Upper lobe of left lung (tissue), 6 donors: Measurements from ENCODE around the gene SOX14. TPM values are rescaled to one million over a fixed set of nuclear protein-coding genes. Genes with fewer than 3 reads are reported as not detected.

ENCODE experiments used
- ATAC-seq, 2 donors: fragments of 200-7000 bp; cut with Tn5 transposase; one replicate each; pipeline ENCODE4 v1.9.1; 2022; ENCODE audit warnings: mild to moderate bottlenecking in 2 of 2, moderate library complexity in 2 of 2; ENCODE audit not compliant: low FRiP score in 2 of 2
- DNase-seq, 2 donors: peaks; one replicate each; pipeline ENCODE4 v3.0.0-alpha.2; 2019 to 2020
- H3K27ac ChIP-seq, 4 donors: fragments of 200-600 bp; sonication (generic); one replicate each; pipeline ENCODE4 v1.5.1; 2016 to 2019
- H3K27me3 ChIP-seq, 4 donors: fragments of 200-600 bp; sonication (generic); one replicate each; pipeline ENCODE4 v1.5.1; 2017 to 2019
- H3K36me3 ChIP-seq, 4 donors: fragments of 200-600 bp; sonication (generic); one replicate each; pipeline ENCODE4 v1.5.1; 2016 to 2019
- H3K4me1 ChIP-seq, 4 donors: fragments of 200-600 bp; sonication (generic); one replicate each; pipeline ENCODE4 v1.5.1; 2018 to 2019
- H3K4me3 ChIP-seq, 4 donors: fragments of 200-600 bp; sonication (generic); one replicate each; pipeline ENCODE4 v1.5.1; 2017 to 2019; ENCODE audit warnings: mild to moderate bottlenecking in 2 of 4, moderate library complexity in 1 of 4
- H3K9me3 ChIP-seq, 4 donors: fragments of 200-600 bp; sonication (generic); one replicate each; pipeline ENCODE4 v1.5.1; 2018 to 2019
- EP300 ChIP-seq, 4 donors: sonication (generic); formaldehyde crosslinking; IDR thresholded peaks; one replicate each; pipeline ENCODE4 v1.5.1; 2017; ENCODE audit warnings: antibody characterized with exemption in 4 of 4, control low read depth in 2 of 4
- POLR2A ChIP-seq, 4 donors: fragments of 450-650 bp; IDR thresholded peaks; one replicate each; pipeline ENCODE4 v1.5.1; 2016 to 2017; ENCODE audit warnings: antibody characterized with exemption in 4 of 4, mild to moderate bottlenecking in 2 of 4
- POLR2AphosphoS5 ChIP-seq, 2 donors: sonication (generic); formaldehyde crosslinking; IDR thresholded peaks; one replicate each; pipeline ENCODE4 v1.5.1; 2017; ENCODE audit warnings: antibody characterized with exemption in 2 of 2
- WGBS, 2 donors: methylation state at CpG; one replicate each; pipeline ENCODE4 v1.1.5; 2017 to 2018; 5-methylcytosine and 5-hydroxymethylcytosine counted together
- total RNA-seq, 6 donors: library from RNA; depleted of rRNA in 4 of 6; stranded (reverse); fragments of >200 nt in 4 of 6; gene quantifications; one replicate each; pipeline versions ENCODE4 v1.1.0 to v1.2.1, GENCODE V29; 2016 to 2021
- TF ChIP-seq, protein P1 (sequence below), 6 experiments: fragments of 450-650 bp in 4 of 6; fragments of 200-600 bp in 2 of 6; sonication (generic) in 2 of 6; IDR thresholded peaks; one replicate each; pipeline ENCODE4 v1.5.1; 2016 to 2019; ENCODE audit warnings: antibody characterized with exemption in 6 of 6
- donor health status: DM: no; HTN: no; CAD: no; lungs with moderate emphysema.
- donor health status: DM: no; HTN: yes; CAD: no; lungs with severe emphysema.

SOX14 gene
- total RNA-seq, 6 donors from 2014 or later = 0.14 TPM; not detected in 5

DNA sequence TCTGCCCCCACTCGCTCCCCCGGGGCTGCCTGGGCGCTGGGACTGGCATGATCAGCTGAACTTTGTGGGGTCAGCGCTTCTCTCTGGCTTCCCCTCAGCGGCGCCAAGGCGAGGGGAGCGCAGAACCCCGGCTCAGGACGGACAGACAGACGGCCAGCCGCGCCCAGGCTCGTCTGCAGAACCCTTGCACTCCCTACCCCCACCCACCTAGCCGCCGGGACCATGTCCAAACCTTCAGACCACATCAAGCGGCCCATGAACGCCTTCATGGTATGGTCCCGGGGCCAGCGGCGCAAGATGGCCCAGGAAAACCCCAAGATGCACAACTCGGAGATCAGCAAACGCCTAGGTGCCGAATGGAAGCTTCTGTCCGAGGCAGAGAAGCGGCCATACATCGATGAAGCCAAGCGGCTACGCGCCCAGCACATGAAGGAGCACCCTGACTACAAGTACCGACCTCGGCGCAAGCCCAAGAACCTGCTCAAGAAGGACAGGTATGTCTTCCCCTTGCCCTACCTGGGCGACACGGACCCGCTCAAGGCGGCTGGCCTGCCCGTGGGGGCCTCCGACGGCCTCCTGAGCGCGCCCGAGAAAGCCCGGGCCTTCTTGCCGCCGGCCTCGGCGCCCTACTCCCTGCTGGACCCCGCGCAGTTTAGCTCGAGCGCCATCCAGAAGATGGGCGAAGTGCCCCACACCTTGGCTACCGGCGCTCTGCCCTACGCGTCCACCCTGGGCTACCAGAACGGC is 621 bp downstream of the SOX14 start:
- H3K9me3 ChIP-seq = no peaks in the 10 kb centered on the region
- no peak for ATAC-seq
- WGBS, 2 donors = 13% methylated on average over 34 of the region's 58 CpGs; no CpG with 5 or more reads in 1 of the 2 donors
- peaks cover 0 to 79% (median 42%) of the 10 kb centered on the region in 4 donors for H3K27me3 ChIP-seq
- TF ChIP-seq POLR2AphosphoS5 (IDR thresholded peaks at IDR 0.05) = no peak
- peaks cover 27 to 70% (median 29%) of the 10 kb centered on the region in 4 donors for H3K4me1 ChIP-seq
- H3K36me3 ChIP-seq = no peaks in the 10 kb centered on the region
- peak in 1 of 2 donors; percentile 71 for DNase-seq
- H3K4me3 ChIP-seq = peak overlapping the region in 2 of 4 donors; percentile 24 to 35
- H3K27ac ChIP-seq = no peak overlapping the region

GRCh38 chr3:137765310-137766033 is 1.4 kb downstream of the SOX14 start:
- peaks cover 0 to 84% (median 44%) of the 10 kb centered on the region in 4 donors for H3K27me3 ChIP-seq
- no peak overlapping the region for H3K4me3 ChIP-seq
- no peak overlapping the region for H3K27ac ChIP-seq
- peaks cover 28 to 75% (median 33%) of the 10 kb centered on the region in 4 donors for H3K4me1 ChIP-seq
- no peak for ATAC-seq
- no peaks in the 10 kb centered on the region for H3K9me3 ChIP-seq
- H3K36me3 ChIP-seq = no peaks in the 10 kb centered on the region
- peak in 1 of 2 donors; percentile 52 for DNase-seq
- WGBS, 2 donors = 3 to 4% methylated on average over 13 to 27 of the region's 27 CpGs
- TF ChIP-seq EP300 (IDR thresholded peaks at IDR 0.05) = no peak
- TF ChIP-seq, protein P1, sequence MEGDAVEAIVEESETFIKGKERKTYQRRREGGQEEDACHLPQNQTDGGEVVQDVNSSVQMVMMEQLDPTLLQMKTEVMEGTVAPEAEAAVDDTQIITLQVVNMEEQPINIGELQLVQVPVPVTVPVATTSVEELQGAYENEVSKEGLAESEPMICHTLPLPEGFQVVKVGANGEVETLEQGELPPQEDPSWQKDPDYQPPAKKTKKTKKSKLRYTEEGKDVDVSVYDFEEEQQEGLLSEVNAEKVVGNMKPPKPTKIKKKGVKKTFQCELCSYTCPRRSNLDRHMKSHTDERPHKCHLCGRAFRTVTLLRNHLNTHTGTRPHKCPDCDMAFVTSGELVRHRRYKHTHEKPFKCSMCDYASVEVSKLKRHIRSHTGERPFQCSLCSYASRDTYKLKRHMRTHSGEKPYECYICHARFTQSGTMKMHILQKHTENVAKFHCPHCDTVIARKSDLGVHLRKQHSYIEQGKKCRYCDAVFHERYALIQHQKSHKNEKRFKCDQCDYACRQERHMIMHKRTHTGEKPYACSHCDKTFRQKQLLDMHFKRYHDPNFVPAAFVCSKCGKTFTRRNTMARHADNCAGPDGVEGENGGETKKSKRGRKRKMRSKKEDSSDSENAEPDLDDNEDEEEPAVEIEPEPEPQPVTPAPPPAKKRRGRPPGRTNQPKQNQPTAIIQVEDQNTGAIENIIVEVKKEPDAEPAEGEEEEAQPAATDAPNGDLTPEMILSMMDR (IDR thresholded peaks at IDR 0.05) = no peak

DNA sequence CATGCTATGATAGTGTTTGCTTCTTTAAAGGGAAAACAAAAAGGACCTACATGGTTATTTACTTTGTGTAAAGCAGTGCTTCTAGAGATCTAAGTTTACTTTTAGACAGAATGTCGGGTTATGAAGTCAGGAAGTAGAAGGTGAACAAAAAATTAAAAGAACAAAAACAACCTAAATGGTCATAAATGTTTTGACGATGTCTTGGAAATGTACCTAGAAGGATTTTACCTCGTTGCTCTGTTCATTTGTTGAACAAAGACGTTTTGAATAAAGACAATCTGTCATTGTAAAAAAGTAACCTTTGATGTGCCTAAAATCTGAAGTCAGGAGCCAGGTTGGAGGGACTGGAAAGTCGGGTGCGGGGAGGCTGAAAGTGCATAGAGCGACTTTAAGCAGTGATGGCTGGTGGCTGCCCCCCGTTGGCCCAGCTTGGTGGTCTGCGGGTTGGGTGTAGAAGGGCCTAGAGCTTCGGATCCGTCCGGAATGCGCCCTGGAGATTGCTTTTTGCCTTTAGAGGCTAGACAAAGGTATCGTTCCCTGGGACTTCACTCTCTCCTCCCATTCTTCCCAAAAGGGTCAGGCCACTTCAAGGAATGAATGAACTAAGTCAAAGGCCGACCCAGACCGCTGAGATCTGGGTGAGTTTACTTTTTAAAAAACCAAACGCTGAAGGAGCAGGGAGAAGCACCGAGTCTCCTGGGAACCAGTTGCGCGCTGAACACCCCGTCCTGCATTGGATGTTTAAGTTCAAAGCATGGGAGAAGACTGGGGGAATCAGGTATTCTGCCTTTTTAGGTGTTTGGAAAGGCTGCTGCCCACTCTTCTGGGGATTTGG is 2.1 kb downstream of the SOX14 start:
- Histone ChIP-seq H3K9me3 (no peaks in the 10 kb centered on the region), H3K4me3 (no peak overlapping the region), H3K27me3 (peaks cover 0 to 84% (median 45%) of the 10 kb centered on the region in 4 donors), H3K36me3 (no peaks in the 10 kb centered on the region), H3K4me1 (peaks cover 36 to 79% (median 40%) of the 10 kb centered on the region in 4 donors), H3K27ac (no peak overlapping the region)
- no peak for ATAC-seq
- 6 to 11% methylated on average over 21 of the region's 21 CpGs for WGBS, 2 donors
- DNase-seq = no peak
- no peak for TF ChIP-seq EP300 (IDR thresholded peaks at IDR 0.05)

- DNase-seq (no peak), ATAC-seq (no peak)
- H3K27ac ChIP-seq = no peak overlapping the region
- peaks cover 0 to 82% (median 46%) of the 10 kb centered on the region in 4 donors for H3K27me3 ChIP-seq
- WGBS, 2 donors = 4 to 7% methylated on average over 22 of the region's 22 CpGs
- H3K9me3 ChIP-seq = no peaks in the 10 kb centered on the region
- no peak overlapping the region for H3K4me3 ChIP-seq
- H3K36me3 ChIP-seq = no peaks in the 10 kb centered on the region
- H3K4me1 ChIP-seq = peaks cover 42 to 79% (median 47%) of the 10 kb centered on the region in 4 donors
- TF ChIP-seq EP300 (IDR thresholded peaks at IDR 0.05) (no peak), POLR2AphosphoS5 (IDR thresholded peaks at IDR 0.05) (no peak), POLR2A (IDR thresholded peaks at IDR 0.05) (no peak)
- TF ChIP-seq, protein P1 (IDR thresholded peaks at IDR 0.05) = no peak
Measured at GRCh38 chr3:137766876-137767537, 2.9 kb downstream of the SOX14 start.

- peak overlapping the region in 3 of 4 donors; percentile 28 to 46 (median 42) for H3K4me3 ChIP-seq
- 6 to 8% methylated on average over 25 to 36 of the region's 36 CpGs for WGBS, 2 donors
- peaks cover 0 to 81% (median 45%) of the 10 kb centered on the region in 4 donors for H3K27me3 ChIP-seq
- peaks cover 42 to 73% (median 48%) of the 10 kb centered on the region in 4 donors for H3K4me1 ChIP-seq
- DNase-seq (peak in 1 of 2 donors; percentile 48), ATAC-seq (no peak)
- TF ChIP-seq POLR2A (IDR thresholded peaks at IDR 0.05) = no peak
- no peak for TF ChIP-seq POLR2AphosphoS5 (IDR thresholded peaks at IDR 0.05)
- TF ChIP-seq EP300 (IDR thresholded peaks at IDR 0.05) = no peak
- TF ChIP-seq, protein P1 (IDR thresholded peaks at IDR 0.05) = no peak
- no peaks in the 10 kb centered on the region for H3K9me3 ChIP-seq
- no peak overlapping the region for H3K27ac ChIP-seq
- H3K36me3 ChIP-seq = no peaks in the 10 kb centered on the region
Measured at GRCh38 chr3:137767538-137768360, 3.6 kb downstream of the SOX14 start.
